MCF 10A (cell line): ENCODE measurements around the gene KCNJ10. TPM values are rescaled to one million over a fixed set of nuclear protein-coding genes. Genes with fewer than 3 reads are reported as not detected.
A peak's percentile ranks its signal among the peaks of the same experiment; 100 is the strongest.

Experiments used
- BruUV-seq: library from RNA; stranded (reverse); fragments of 400-500 nt; replicated peaks from 2 replicates; lab custom pipeline; 2021; lab: Mats Ljungman, UMichigan
- CTCF ChIA-PET: fragments of 300-600 bp; sonication (Branson Sonifier 250); formaldehyde crosslinking; extraction: SDS; loops from one replicate; lab custom pipeline; 2021; ENCODE audit warnings: antibody characterized with exemption, inconsistent platforms; lab: Yijun Ruan, JAX
- POLR2A ChIA-PET: fragments of 300-600, 350-650 bp; sonication (Branson Sonifier 250); formaldehyde crosslinking; extraction: SDS; loops from one replicate; lab custom pipeline; 2020; ENCODE audit warnings: antibody characterized with exemption, inconsistent platforms; lab: Yijun Ruan, JAX
- DNase-seq: peaks from one replicate; pipeline ENCODE4 v3.0.0-alpha.2; 2018; ENCODE audit not compliant: unreplicated experiment
- H3K27ac Mint-ChIP-seq: one replicate; pipeline ENCODE4 v1.8.0; 2022; ENCODE audit warnings: mild to moderate bottlenecking, low read depth, mixed read lengths; ENCODE audit not compliant: unreplicated experiment
- H3K27me3 Mint-ChIP-seq: one replicate; pipeline ENCODE4 v1.8.0; 2022; ENCODE audit warnings: mixed read lengths; ENCODE audit not compliant: insufficient read depth, unreplicated experiment
- H3K36me3 Mint-ChIP-seq: one replicate; pipeline ENCODE4 v1.8.0; 2022; ENCODE audit warnings: mild to moderate bottlenecking, moderate library complexity, mixed read lengths; ENCODE audit not compliant: insufficient read depth, unreplicated experiment
- H3K4me1 Mint-ChIP-seq: one replicate; pipeline ENCODE4 v1.8.0; 2022; ENCODE audit warnings: mixed read lengths; ENCODE audit not compliant: insufficient read depth, unreplicated experiment
- H3K4me3 Mint-ChIP-seq: one replicate; pipeline ENCODE4 v1.8.0; 2022; ENCODE audit warnings: mild to moderate bottlenecking, moderate library complexity, mixed read lengths; ENCODE audit not compliant: unreplicated experiment
- H3K9me3 Mint-ChIP-seq: one replicate; pipeline ENCODE4 v1.8.0; 2022; ENCODE audit warnings: mixed read lengths; ENCODE audit not compliant: unreplicated experiment
- intact Hi-C: fragments of 100-400 bp; cut with micrococcal nuclease; formaldehyde crosslinking; loops from 2 replicates; pipeline ENCODE4 v1.14.1; 2022
- total RNA-seq: library from RNA; stranded (reverse); gene quantifications from 2 replicates; pipeline ENCODE4 v1.2.3, GENCODE V29; 2022
- TF ChIP-seq, protein P1 (sequence below): fragments of 200-600 bp; IDR thresholded peaks from one replicate; pipeline ENCODE4 v1.8.0; 2022; ENCODE audit warnings: antibody characterized with exemption, mild to moderate bottlenecking; ENCODE audit not compliant: unreplicated experiment

Gene KCNJ10
- total RNA-seq, 1 experiment from 2014 or later = not detected

DNA sequence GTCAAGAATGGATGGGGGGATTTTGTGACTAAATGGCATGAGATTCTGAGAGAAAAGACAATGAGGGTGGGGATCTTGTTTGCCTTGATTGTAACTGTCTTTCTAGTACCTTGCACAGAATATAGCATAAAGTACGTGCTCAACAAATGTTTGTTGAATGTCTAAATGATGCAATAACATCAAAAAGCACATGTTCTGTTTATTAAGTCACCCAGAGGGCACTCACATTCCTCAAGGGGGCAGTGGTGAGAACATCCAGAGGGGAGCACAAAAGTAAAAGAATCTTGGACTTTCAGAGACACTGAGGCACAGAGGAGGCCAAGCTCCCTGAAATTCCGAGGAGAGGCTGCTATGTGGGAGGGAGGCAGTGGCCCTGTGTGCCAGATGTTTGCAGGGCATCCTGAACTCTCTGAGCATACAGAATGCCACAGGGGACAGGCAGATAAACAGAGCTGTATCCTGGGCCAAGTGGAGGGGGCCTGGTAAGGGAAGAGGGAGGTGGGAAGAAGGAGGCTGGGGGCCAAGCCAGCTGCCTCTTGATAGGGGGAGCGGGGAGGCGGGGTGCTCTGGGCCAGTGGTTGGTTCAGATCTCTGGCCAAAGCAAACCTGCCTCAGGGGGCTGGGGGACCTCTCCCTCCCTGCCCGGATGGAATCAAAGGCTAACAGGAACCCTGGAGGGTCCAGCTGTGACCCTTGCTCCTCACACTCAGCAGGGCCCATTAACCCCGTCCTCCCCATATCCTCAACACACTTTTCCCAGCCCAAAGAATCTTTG lies 39.1 kb upstream of the KCNJ10 start:
- H3K4me3 Mint-ChIP-seq = no peak overlapping the region
- TF ChIP-seq, protein P1, sequence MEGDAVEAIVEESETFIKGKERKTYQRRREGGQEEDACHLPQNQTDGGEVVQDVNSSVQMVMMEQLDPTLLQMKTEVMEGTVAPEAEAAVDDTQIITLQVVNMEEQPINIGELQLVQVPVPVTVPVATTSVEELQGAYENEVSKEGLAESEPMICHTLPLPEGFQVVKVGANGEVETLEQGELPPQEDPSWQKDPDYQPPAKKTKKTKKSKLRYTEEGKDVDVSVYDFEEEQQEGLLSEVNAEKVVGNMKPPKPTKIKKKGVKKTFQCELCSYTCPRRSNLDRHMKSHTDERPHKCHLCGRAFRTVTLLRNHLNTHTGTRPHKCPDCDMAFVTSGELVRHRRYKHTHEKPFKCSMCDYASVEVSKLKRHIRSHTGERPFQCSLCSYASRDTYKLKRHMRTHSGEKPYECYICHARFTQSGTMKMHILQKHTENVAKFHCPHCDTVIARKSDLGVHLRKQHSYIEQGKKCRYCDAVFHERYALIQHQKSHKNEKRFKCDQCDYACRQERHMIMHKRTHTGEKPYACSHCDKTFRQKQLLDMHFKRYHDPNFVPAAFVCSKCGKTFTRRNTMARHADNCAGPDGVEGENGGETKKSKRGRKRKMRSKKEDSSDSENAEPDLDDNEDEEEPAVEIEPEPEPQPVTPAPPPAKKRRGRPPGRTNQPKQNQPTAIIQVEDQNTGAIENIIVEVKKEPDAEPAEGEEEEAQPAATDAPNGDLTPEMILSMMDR = peak; percentile 52
- H3K9me3 Mint-ChIP-seq = no peaks in the 10 kb centered on the region
- ChIA-PET CTCF (interaction anchor here (0.5 to 13.2 kb wide), 28 partner anchors 8 to 307 kb away, joined by 3 to 243 read pairs (median 5); partner anchors contain the start of genes CASQ1, IGSF8 and PEA15), POLR2A (interaction anchor here (1.0 to 1.6 kb wide), 4 partner anchors 8 to 182 kb away, joined by 3 to 5 read pairs (median 4); partner anchors contain the start of genes IGSF8 and PEX19)
- DNase-seq = peak; percentile 88
- H3K27ac Mint-ChIP-seq = no peak overlapping the region
- H3K4me1 Mint-ChIP-seq = peaks cover 12% of the 10 kb centered on the region
- H3K36me3 Mint-ChIP-seq = no peaks in the 10 kb centered on the region
- BruUV-seq = no TSS peak
- no peaks in the 10 kb centered on the region for H3K27me3 Mint-ChIP-seq
- intact Hi-C loops = no loop called here

DNA sequence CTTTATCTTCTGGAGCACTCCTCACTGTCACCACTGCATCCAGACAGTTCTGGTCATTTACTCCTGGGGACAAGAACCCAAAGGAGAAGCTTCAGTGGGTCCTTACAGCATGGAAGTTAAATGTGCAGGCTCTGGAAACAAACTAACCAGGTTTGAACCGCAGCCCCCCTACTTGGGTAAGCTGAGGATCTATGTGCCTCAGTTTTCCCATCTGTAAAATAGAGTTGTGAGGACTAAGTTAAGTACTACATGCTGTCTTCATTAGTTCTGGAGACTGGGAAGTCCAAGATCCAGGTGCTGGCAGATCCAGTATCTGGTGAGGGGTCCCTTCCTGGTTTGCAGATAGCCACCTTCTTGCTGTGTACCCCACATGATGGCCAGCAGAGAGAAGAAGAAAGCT lies 37.6 kb upstream of the KCNJ10 start:
- CTCF ChIA-PET = interaction anchor here (0.5 to 13.2 kb wide), 13 partner anchors 9 to 190 kb away, joined by 3 to 243 read pairs (median 5); partner anchors contain the start of gene IGSF8
- Mint-ChIP-seq H3K27ac (no peak overlapping the region), H3K4me3 (no peak overlapping the region), H3K4me1 (peaks cover 12% of the 10 kb centered on the region), H3K27me3 (no peaks in the 10 kb centered on the region), H3K36me3 (no peaks in the 10 kb centered on the region), H3K9me3 (no peaks in the 10 kb centered on the region)
- intact Hi-C loops = no loop called here
- no peak for DNase-seq
- POLR2A ChIA-PET = interaction anchor here (1.2 to 1.6 kb wide), 2 partner anchors 9 to 10 kb away, joined by 3 to 5 read pairs; partner anchors contain the start of gene IGSF8
- TF ChIP-seq, protein P1 = no peak
- no TSS peak for BruUV-seq

DNA sequence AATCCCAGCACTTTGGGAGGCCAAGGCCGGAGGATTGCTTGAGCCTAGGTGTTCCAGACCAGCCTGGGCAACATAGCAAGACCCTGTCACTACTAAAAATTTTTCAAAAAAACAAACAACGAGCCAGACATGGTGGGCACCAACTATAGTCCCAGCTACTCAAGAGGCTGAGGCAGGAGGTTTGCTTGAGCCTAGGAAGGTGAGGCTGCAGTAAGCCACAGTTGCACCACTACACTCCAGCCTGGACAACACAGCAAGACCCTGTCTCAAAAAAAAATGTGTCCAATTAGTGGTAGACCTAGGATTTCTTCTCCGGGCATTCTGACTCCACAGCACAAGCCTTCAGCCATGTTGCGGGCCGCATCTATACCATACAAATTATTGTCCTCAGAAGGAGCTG lies 35.2 kb upstream of the KCNJ10 start:
- DNase-seq = no peak
- BruUV-seq = no TSS peak
- no peaks in the 10 kb centered on the region for H3K9me3 Mint-ChIP-seq
- ChIA-PET CTCF (interaction anchor here (0.7 to 13.2 kb wide), 16 partner anchors 9 to 310 kb away, joined by 3 to 243 read pairs (median 32); partner anchors contain the start of genes CASQ1 and DCAF8), POLR2A (interaction anchor here (1.5 to 1.7 kb wide), 2 partner anchors 19 to 156 kb away, joined by 5 to 6 read pairs; no protein-coding TSS in a partner anchor)
- H3K4me1 Mint-ChIP-seq = peaks cover 18% of the 10 kb centered on the region
- no peak overlapping the region for H3K4me3 Mint-ChIP-seq
- TF ChIP-seq, protein P1 = no peak
- intact Hi-C loops = no loop called here
- H3K27ac Mint-ChIP-seq = no peak overlapping the region
- no peaks in the 10 kb centered on the region for H3K36me3 Mint-ChIP-seq
- H3K27me3 Mint-ChIP-seq = no peaks in the 10 kb centered on the region

DNA sequence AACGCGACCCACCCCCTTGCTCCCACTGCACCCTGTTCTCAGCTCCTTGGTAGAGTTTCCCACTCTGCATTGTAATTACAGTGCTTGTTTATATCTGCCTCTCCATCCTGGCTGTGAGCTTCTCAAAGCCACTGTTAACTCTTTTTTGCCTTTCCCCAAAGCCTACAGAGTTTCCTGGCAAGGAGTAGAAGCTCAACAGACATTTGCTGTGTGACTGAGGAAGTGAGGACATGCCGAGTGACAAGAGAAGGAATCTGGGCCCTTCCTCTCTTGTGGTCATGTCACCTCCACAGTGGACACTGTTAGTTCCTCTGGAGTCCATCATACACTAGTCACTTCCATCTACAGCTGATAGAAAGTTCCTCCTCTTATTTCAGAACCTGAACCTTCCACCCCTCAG lies 34.5 kb upstream of the KCNJ10 start:
- Mint-ChIP-seq H3K27me3 (no peaks in the 10 kb centered on the region), H3K27ac (no peak overlapping the region), H3K36me3 (no peaks in the 10 kb centered on the region), H3K4me3 (no peak overlapping the region), H3K4me1 (peaks cover 18% of the 10 kb centered on the region), H3K9me3 (no peaks in the 10 kb centered on the region)
- DNase-seq = no peak
- BruUV-seq = no TSS peak
- ChIA-PET CTCF (interaction anchor here (0.7 to 13.2 kb wide), 20 partner anchors 8 to 311 kb away, joined by 3 to 243 read pairs (median 8); partner anchors contain the start of genes CASQ1 and DCAF8), POLR2A (interaction anchor here (0.8 to 1.5 kb wide), 5 partner anchors 20 to 157 kb away, joined by 4 to 5 read pairs (median 4); no protein-coding TSS in a partner anchor)
- TF ChIP-seq, protein P1 = no peak
- intact Hi-C loops = no loop called here
